SU-DHL-6 (cell line): ENCODE data around the gene MPZL2.

Experiments used
- H2AFZ ChIP-seq: fragments of 200-600 bp; sonication (generic); 2 replicates; pipeline ENCODE4 v1.6.1; 2014; ENCODE audit warnings: low read depth, mild to moderate bottlenecking, moderate library complexity, mixed read lengths, antibody characterized with exemption, low read length; ENCODE audit not compliant: severe bottlenecking
- H3F3A ChIP-seq: fragments of 200-600 bp; shearing (Covaris generic); 2 replicates; pipeline ENCODE4 v1.6.0; 2016; ENCODE audit warnings: antibody characterized with exemption, mild to moderate bottlenecking; ENCODE audit not compliant: insufficient read depth
- H3K27ac ChIP-seq: fragments of 200-600 bp; sonication (generic); 2 replicates; pipeline ENCODE4 v1.5.1; 2016; ENCODE audit warnings: low read depth, mild to moderate bottlenecking, low read length, moderate library complexity, mixed read lengths
- H3K27me3 ChIP-seq: fragments of 200-600 bp; sonication (generic), shearing (Covaris generic); 2 replicates; pipeline ENCODE4 v1.6.0; 2014; ENCODE audit warnings: mild to moderate bottlenecking, low read length
- H3K36me3 ChIP-seq: fragments of 200-600 bp; sonication (generic); 2 replicates; pipeline ENCODE4 v1.6.1; 2014; ENCODE audit warnings: mild to moderate bottlenecking, low read length, mixed read lengths
- H3K4me2 ChIP-seq: fragments of 300-600, 200-600 bp; shearing (Covaris generic), sonication (generic); 2 replicates; pipeline ENCODE4 v1.6.0; 2014; ENCODE audit warnings: low read length, low read depth, mild to moderate bottlenecking; ENCODE audit not compliant: poor library complexity, severe bottlenecking
- H3K4me3 ChIP-seq: fragments of 200-600 bp; sonication (generic); 2 replicates; pipeline ENCODE4 v1.5.1; 2014; ENCODE audit warnings: antibody characterized with exemption, low read length, mild to moderate bottlenecking, mixed read lengths; ENCODE audit not compliant: insufficient read depth, poor library complexity, severe bottlenecking
- H3K79me2 ChIP-seq: fragments of 200-600 bp; sonication (generic); 2 replicates; pipeline ENCODE4 v1.6.1; 2014; ENCODE audit warnings: mild to moderate bottlenecking, low read length, moderate library complexity; ENCODE audit not compliant: insufficient read depth
- H3K9ac ChIP-seq: fragments of 200-600 bp; sonication (generic); 2 replicates; pipeline ENCODE4 v1.7.0; 2014; ENCODE audit warnings: mild to moderate bottlenecking, low read length
- H3K9me2 ChIP-seq: fragments of 200-600 bp; sonication (generic); replicated peaks from 2 replicates; pipeline ENCODE4 v1.6.1; 2014; ENCODE audit warnings: low read length; ENCODE audit not compliant: insufficient read depth
- H3K9me3 ChIP-seq: fragments of 200-600 bp; sonication (generic); 2 replicates; pipeline ENCODE4 v1.6.1; 2014; ENCODE audit warnings: low read length, mixed read lengths; ENCODE audit not compliant: insufficient read depth
- H4K20me1 ChIP-seq: fragments of 200-600 bp; sonication (generic); 2 replicates; pipeline ENCODE4 v1.6.1; 2014; ENCODE audit warnings: low read depth, mild to moderate bottlenecking, antibody characterized with exemption, low read length, moderate library complexity, mixed read lengths
- EZH2phosphoT487 ChIP-seq: fragments of 200-600 bp; sonication (generic), shearing (Covaris generic); conservative IDR thresholded peaks from 2 replicates; pipeline ENCODE4 v1.6.1; 2018; ENCODE audit warnings: mild to moderate bottlenecking, antibody characterized with exemption, low read length, moderate library complexity, mixed read lengths
- TF ChIP-seq, protein P1 (sequence below): fragments of 200-600 bp; sonication (generic); IDR thresholded peaks from one replicate; pipeline ENCODE4 v1.5.1; 2017; ENCODE audit warnings: antibody characterized with exemption, mild to moderate bottlenecking, low read length, moderate library complexity; ENCODE audit not compliant: insufficient read depth, poor library complexity, severe bottlenecking

Gene MPZL2

DNA sequence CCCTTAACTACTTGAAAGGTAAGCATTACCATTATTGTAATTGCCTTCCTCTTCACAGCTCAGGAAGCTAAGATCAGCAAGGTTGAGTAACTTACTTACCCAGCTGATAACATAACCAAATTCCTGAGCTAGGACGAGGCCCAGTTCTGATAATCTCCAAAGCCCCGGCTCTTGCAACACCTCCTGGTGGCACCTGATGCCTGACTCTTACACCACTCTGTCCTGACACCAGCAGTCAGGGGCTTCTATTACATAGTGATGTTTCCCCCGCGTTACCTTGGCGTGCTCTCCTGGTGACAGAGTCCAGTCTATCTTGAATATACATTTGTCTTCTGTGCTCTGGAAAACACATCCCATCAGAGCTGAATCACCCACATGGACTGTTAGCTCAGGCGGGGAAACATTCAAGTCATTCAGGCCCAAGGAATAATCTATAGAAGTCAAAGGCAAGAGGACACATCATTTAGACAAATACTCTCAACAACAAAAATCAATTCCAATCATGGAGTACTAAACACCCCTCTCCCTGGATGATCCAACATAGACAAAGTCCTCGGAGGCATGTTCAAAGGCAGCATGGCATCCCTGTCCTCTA is 51.9 kb downstream of the MPZL2 start:
- no peaks in the 10 kb centered on the region; the same call in 1 of the 2 replicates for H3F3A ChIP-seq
- H3K79me2 ChIP-seq, result no peaks in the 10 kb centered on the region
- no peaks in the 10 kb centered on the region for H3K27me3 ChIP-seq
- H3K9me2 ChIP-seq, result no peaks in the 10 kb centered on the region
- H2AFZ ChIP-seq, result no peak overlapping the region
- no peak for TF ChIP-seq EZH2phosphoT487
- TF ChIP-seq, protein P1, sequence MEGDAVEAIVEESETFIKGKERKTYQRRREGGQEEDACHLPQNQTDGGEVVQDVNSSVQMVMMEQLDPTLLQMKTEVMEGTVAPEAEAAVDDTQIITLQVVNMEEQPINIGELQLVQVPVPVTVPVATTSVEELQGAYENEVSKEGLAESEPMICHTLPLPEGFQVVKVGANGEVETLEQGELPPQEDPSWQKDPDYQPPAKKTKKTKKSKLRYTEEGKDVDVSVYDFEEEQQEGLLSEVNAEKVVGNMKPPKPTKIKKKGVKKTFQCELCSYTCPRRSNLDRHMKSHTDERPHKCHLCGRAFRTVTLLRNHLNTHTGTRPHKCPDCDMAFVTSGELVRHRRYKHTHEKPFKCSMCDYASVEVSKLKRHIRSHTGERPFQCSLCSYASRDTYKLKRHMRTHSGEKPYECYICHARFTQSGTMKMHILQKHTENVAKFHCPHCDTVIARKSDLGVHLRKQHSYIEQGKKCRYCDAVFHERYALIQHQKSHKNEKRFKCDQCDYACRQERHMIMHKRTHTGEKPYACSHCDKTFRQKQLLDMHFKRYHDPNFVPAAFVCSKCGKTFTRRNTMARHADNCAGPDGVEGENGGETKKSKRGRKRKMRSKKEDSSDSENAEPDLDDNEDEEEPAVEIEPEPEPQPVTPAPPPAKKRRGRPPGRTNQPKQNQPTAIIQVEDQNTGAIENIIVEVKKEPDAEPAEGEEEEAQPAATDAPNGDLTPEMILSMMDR, result no peak
- H3K36me3 ChIP-seq, result no peaks in the 10 kb centered on the region
- H3K4me2 ChIP-seq, result no peak overlapping the region
- H3K9ac ChIP-seq, result no peak overlapping the region
- H3K27ac ChIP-seq, result no peak overlapping the region
- no peaks in the 10 kb centered on the region for H3K9me3 ChIP-seq
- H4K20me1 ChIP-seq, result no peaks in the 10 kb centered on the region
- no peak overlapping the region for H3K4me3 ChIP-seq

DNA sequence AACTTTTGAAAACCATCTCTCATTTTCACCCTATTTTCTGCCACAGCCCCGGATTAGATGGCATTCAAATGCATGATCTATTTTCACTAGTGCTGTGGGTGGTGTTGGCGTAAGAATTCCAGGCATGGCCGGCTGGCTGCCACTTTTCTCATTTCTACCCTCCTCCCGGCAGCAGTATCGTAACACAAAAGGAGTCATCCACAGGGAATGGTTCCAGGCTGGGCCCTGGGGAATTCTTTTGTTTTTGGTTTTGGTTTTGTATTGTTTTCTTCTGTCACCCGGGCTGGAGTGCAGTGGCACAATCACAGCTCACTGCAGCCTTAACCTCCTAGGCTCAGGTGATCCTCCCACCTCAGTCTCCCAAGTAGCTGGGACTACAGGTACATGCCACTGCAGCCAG is 53.1 kb downstream of the MPZL2 start:
- H3K27me3 ChIP-seq, result no peaks in the 10 kb centered on the region

DNA sequence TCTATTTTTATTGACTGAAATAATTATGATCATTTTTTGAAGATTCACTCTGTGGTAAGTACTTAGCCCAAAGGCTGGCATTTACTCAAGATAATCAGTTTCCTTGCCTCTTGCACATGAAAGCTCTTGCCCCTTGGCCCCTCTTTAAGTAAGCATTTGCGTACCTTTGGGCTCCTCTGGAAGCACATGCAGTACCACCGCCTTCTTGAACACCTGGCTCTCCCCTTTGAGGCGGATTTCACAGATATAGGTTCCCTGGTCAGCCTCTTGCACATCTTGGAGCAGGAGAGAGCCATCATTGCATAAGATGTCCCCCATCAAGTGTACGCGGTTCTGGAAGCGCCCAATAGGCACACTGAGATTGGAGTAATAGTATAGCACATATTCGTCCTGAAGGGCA is 53.8 kb downstream of the MPZL2 start:
- Histone ChIP-seq H3K4me3 (no peak overlapping the region), H3K27ac (no peak overlapping the region), H3K9ac (no peak overlapping the region), H3K9me2 (no peaks in the 10 kb centered on the region), H3K36me3 (no peaks in the 10 kb centered on the region), H4K20me1 (no peaks in the 10 kb centered on the region), H2AFZ (no peak overlapping the region), H3K27me3 (no peaks in the 10 kb centered on the region), H3K4me2 (no peak overlapping the region), H3K9me3 (no peaks in the 10 kb centered on the region), H3F3A (no peaks in the 10 kb centered on the region; the same call in 1 of the 2 replicates), H3K79me2 (no peaks in the 10 kb centered on the region)
- TF ChIP-seq, protein P1, result no peak

More for the DNA sequence above, 53.1 kb downstream of the MPZL2 start:
- no peaks in the 10 kb centered on the region for H3K79me2 ChIP-seq
- H3K9ac ChIP-seq, result no peak overlapping the region
- no peak overlapping the region for H2AFZ ChIP-seq
- no peaks in the 10 kb centered on the region for H3K36me3 ChIP-seq
- no peak for TF ChIP-seq EZH2phosphoT487
- TF ChIP-seq, protein P1, result no peak
- no peaks in the 10 kb centered on the region; the same call in 1 of the 2 replicates for H3F3A ChIP-seq
- no peak overlapping the region for H3K4me3 ChIP-seq
- no peaks in the 10 kb centered on the region for H3K9me2 ChIP-seq
- H4K20me1 ChIP-seq, result no peaks in the 10 kb centered on the region
- H3K27ac ChIP-seq, result no peak overlapping the region
- no peak overlapping the region for H3K4me2 ChIP-seq
- no peaks in the 10 kb centered on the region for H3K9me3 ChIP-seq
